GM12892 (cell line): ENCODE data around the gene FBXW5.

Experiments
- POLR2A ChIP-seq: IDR thresholded peaks from 2 replicates; pipeline ENCODE4 v1.6.1; 2011; ENCODE audit warnings: low read depth, low read length, control low read depth
- TAF1 ChIP-seq: IDR thresholded peaks from 2 replicates; pipeline ENCODE4 v1.6.1; 2011; ENCODE audit warnings: low read depth, mild to moderate bottlenecking, control low read depth, low read length, borderline replicate concordance

DNA sequence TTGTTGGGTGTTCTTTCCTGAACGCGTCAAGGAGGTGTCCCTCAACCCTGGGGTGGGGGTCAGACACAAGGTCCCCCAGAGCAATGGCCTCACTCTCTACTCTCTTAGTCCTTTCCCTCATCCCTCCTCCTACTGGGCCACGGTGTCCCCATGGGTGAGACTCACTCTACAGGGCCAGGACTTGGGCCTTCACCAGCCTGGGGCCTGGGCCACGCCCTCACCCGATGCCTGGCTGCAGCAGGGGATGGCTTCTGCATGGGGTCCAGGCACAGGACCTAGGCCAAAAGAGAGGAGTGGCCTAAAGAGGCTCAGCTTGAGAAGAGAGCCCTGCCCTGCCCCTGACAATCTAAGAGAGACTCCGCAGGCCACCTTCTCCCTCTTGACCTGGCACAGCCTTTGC is 13.4 kb upstream of the FBXW5 start:
- TF ChIP-seq POLR2A: no peak
- no peak for TF ChIP-seq TAF1
